Thoracic aorta (tissue), 2 donors: ENCODE measurements around the gene CD37. TPM values are rescaled to one million over a fixed set of nuclear protein-coding genes. Genes with fewer than 3 reads are reported as not detected.

Source experiments
- ATAC-seq: fragments of 150-250 bp; one replicate; pipeline ENCODE4 v1.8.0; 2017; ENCODE audit warnings: low read depth; ENCODE audit not compliant: insufficient number of reproducible peaks, low FRiP score
- DNase-seq: peaks from one replicate; pipeline ENCODE4 v3.0.0-alpha.2; 2020; ENCODE audit warnings: low spot score
- H3K27ac ChIP-seq, 2 donors: fragments of 200-600 bp; sonication (generic); 1 replicate in 1 of 2; 2 replicates in 1 of 2; pipeline ENCODE4 v1.5.1; 2016; ENCODE audit warnings: mild to moderate bottlenecking in 2 of 2, moderate library complexity in 2 of 2
- H3K27me3 ChIP-seq: fragments of 200-600 bp; sonication (generic); replicated peaks from 2 replicates; pipeline ENCODE4 v1.6.0; 2016; ENCODE audit warnings: mild to moderate bottlenecking; ENCODE audit not compliant: insufficient read depth
- H3K36me3 ChIP-seq: fragments of 200-600 bp; sonication (generic); one replicate; pipeline ENCODE4 v1.5.1; 2016
- H3K4me1 ChIP-seq, 2 donors: fragments of 200-600 bp; sonication (generic); 1 replicate in 1 of 2; 2 replicates in 1 of 2; pipeline versions ENCODE4 v1.5.1 to v1.6.0; 2016; ENCODE audit warnings: low read depth in 2 of 2, mild to moderate bottlenecking in 1 of 2; ENCODE audit not compliant: control insufficient read depth in 1 of 2
- H3K4me3 ChIP-seq: fragments of 200-600 bp; sonication (generic); 2 replicates; pipeline ENCODE4 v1.5.1; 2016; ENCODE audit warnings: mild to moderate bottlenecking
- H3K9me3 ChIP-seq: fragments of 200-600 bp; sonication (generic); 2 replicates; pipeline ENCODE4 v1.5.1; 2016
- total RNA-seq, 2 donors: library from RNA; depleted of rRNA; stranded (reverse); fragments of >200 nt; gene quantifications; one replicate each; pipeline versions ENCODE4 v1.1.0 to v1.2.3, GENCODE V29; 2016
- TF ChIP-seq, protein P1 (sequence below): fragments of 200-600 bp; sonication (generic); IDR thresholded peaks from one replicate; pipeline ENCODE4 v1.5.1; 2019; ENCODE audit warnings: antibody characterized with exemption

The CD37 gene
- total RNA-seq, 2 donors from 2014 or later = 29.8 to 33.0 TPM

DNA sequence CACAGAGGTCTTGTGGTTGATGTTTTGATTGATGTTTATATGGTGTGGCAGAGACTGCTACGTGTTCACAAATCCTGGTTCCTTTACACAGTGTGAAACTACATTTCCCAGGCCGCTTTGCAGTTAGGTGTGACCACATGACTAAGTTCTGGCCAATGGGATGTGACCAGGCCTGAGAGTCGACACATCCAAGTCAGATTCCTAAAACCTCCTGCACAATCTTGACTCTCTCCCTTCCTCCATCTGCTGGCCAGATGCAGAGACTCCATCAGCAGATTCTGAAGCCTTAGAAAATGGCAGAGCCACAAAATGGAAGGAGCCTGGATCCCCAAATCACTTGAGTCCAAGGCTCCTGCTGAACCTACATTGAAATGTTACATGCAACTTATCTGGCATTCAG, 12.6 kb downstream of the CD37 start:
- peak; percentile 57 for ATAC-seq
- Histone ChIP-seq H3K36me3 (peaks cover 63% of the 10 kb centered on the region), H3K9me3 (no peaks in the 10 kb centered on the region), H3K4me3 (no peak overlapping the region), H3K4me1 (no peaks in the 10 kb centered on the region), H3K27ac (no peak overlapping the region), H3K27me3 (no peaks in the 10 kb centered on the region)
- TF ChIP-seq, protein P1, sequence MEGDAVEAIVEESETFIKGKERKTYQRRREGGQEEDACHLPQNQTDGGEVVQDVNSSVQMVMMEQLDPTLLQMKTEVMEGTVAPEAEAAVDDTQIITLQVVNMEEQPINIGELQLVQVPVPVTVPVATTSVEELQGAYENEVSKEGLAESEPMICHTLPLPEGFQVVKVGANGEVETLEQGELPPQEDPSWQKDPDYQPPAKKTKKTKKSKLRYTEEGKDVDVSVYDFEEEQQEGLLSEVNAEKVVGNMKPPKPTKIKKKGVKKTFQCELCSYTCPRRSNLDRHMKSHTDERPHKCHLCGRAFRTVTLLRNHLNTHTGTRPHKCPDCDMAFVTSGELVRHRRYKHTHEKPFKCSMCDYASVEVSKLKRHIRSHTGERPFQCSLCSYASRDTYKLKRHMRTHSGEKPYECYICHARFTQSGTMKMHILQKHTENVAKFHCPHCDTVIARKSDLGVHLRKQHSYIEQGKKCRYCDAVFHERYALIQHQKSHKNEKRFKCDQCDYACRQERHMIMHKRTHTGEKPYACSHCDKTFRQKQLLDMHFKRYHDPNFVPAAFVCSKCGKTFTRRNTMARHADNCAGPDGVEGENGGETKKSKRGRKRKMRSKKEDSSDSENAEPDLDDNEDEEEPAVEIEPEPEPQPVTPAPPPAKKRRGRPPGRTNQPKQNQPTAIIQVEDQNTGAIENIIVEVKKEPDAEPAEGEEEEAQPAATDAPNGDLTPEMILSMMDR = peak; percentile 14
- no peak for DNase-seq

DNA sequence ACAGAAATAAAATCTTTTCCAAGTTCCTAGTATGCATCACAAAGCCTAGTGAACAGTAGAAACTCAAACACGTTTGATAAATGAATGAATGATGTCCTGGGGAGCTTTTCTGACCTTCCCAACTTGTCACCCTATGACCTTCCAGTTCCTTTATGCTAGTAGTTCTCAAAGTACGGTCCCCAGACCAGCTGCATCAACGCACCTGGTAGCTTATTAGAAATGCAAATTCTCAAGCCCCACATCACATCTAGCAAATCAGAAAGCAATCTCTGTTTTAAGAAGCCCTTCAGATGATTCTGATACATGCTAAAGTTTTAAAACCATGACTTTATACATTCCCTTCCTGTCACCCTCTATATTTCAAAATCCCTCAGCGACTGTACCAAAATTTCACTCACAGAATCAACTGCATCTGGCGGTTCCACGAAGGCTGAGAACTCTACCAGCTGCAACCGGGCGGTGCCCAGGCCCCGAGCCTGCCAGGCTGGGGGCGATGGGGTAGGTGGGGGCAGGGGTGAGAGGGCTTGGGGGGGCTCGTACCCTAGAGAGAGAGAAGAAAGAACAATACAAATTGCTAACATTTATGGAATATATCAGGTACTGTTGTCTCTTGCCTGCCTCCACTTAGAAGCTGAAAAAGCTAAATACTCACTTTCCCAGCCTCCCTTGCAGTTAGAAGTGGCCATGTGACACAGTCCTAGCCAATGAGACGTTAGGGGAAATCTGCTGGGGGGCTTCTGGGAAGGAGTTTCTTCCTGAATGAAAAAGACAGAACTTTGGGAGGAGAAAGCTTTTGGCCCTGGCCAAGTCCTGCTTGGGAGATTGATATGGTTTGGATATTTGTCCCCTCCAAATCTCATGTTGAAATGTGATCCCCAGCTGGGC, 13.3 kb downstream of the CD37 start:
- no peak for ATAC-seq
- no peak overlapping the region for H3K4me3 ChIP-seq
- no peaks in the 10 kb centered on the region for H3K4me1 ChIP-seq
- no peaks in the 10 kb centered on the region for H3K9me3 ChIP-seq
- DNase-seq = no peak
- no peaks in the 10 kb centered on the region for H3K27me3 ChIP-seq
- H3K27ac ChIP-seq = no peak overlapping the region
- TF ChIP-seq, protein P1 = no peak
- H3K36me3 ChIP-seq = peaks cover 66% of the 10 kb centered on the region

DNA sequence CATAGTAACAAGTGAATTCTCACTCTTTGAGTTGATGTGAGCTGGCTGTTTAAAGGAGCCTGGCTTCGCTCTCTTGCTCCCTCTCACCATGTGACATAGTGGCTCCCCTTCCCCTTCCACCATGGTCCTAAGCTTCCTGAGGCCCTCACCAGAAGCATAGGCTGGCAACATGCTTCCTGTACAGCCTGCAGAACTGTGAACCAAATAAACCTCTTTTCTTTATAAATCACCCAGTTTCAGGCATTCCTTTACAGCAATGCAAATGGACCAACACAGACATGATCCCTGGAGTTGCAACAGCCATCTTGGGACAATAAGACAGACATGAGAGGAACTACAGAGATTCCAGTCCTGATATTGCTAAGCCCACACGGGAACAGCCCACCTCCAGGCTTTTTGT, 14.4 kb downstream of the CD37 start:
- no peaks in the 10 kb centered on the region for H3K27me3 ChIP-seq
- H3K36me3 ChIP-seq = peaks cover 67% of the 10 kb centered on the region
- H3K9me3 ChIP-seq = no peaks in the 10 kb centered on the region
- ATAC-seq (no peak), DNase-seq (no peak)
- H3K4me3 ChIP-seq = no peak overlapping the region
- H3K27ac ChIP-seq = no peak overlapping the region
- TF ChIP-seq, protein P1 = no peak
- H3K4me1 ChIP-seq = no peaks in the 10 kb centered on the region

DNA sequence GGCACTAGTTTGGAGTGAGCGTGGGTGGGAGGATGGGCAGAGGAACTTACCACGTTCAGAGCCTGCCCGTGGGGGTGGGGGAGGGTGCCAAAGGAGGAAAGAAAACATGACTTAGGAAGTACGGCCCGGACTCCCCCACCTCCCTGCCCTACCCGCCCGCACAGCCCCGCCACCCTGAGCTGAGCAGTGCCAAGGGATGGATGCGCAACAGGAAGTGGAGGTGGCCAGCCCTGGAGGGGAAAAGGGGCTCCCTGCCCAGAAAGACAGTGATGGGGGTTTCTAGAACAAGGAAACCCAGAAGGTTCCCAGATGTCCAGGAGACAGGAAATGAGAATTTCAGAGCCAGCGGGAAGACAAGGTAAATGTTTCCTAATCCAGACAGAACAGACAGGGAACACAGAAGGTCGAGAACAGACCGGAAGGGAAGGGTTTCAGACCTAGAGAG, 20.7 kb downstream of the CD37 start:
- TF ChIP-seq, protein P1 = no peak
- Histone ChIP-seq H3K27ac (no peak overlapping the region), H3K9me3 (no peaks in the 10 kb centered on the region), H3K4me1 (no peaks in the 10 kb centered on the region), H3K36me3 (peaks cover 38% of the 10 kb centered on the region), H3K4me3 (no peak overlapping the region), H3K27me3 (no peaks in the 10 kb centered on the region)
- DNase-seq = no peak
- no peak for ATAC-seq

DNA sequence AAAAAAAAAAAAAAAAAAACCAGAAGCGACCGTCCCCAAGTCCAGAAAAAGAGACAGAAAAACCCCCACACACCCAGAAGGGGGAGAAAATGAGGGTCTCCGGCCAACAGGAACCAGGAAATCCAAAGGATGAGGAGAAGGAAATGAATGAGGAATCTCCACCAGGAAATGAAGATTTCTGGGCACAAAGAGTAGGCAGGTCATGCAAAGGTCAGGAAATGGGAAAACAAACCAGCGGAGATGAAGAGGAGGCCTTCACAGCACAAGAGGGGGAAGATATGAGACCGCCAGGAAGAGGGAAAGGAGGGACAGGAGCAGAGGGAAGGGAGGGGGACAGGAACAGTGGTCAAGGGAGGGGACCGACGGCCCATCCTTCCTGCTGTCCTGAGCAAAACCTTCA, 21.2 kb downstream of the CD37 start:
- no peak for DNase-seq
- TF ChIP-seq, protein P1 = no peak
- H3K4me1 ChIP-seq = no peaks in the 10 kb centered on the region
- H3K27ac ChIP-seq = no peak overlapping the region
- H3K36me3 ChIP-seq = peaks cover 36% of the 10 kb centered on the region
- no peaks in the 10 kb centered on the region for H3K9me3 ChIP-seq
- no peak for ATAC-seq
- H3K27me3 ChIP-seq = no peaks in the 10 kb centered on the region
- no peak overlapping the region for H3K4me3 ChIP-seq
